ENCODE data around the gene ALG8.

DNA sequence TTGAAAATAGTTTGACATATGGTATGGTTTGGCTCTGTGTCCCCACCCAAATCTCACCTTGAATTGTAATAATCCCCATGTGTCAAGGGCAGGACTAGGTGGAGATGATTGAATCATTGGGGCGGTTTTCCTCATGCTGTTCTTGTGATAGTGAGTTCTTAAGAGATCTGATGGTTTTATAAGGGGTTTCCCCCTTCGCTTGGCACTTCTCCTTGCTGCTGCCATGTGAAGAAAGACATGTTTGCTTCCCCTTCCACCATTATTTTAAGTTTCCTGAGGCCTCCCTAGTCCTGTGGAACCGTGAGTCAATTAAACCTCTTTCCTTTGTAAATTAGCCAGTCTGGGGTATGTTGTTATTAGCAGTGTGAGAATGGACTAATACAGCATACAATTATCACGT, 41.3 kb upstream of the ALG8 start:
- TF ChIP-seq MXI1 (conservative IDR thresholded peaks at IDR 0.05; ENCODE audit: poor library complexity, severe bottlenecking), result no peak
- no peak for TF ChIP-seq EP300 (conservative IDR thresholded peaks at IDR 0.05; ENCODE audit: poor library complexity, severe bottlenecking)
- TF ChIP-seq, protein P1, sequence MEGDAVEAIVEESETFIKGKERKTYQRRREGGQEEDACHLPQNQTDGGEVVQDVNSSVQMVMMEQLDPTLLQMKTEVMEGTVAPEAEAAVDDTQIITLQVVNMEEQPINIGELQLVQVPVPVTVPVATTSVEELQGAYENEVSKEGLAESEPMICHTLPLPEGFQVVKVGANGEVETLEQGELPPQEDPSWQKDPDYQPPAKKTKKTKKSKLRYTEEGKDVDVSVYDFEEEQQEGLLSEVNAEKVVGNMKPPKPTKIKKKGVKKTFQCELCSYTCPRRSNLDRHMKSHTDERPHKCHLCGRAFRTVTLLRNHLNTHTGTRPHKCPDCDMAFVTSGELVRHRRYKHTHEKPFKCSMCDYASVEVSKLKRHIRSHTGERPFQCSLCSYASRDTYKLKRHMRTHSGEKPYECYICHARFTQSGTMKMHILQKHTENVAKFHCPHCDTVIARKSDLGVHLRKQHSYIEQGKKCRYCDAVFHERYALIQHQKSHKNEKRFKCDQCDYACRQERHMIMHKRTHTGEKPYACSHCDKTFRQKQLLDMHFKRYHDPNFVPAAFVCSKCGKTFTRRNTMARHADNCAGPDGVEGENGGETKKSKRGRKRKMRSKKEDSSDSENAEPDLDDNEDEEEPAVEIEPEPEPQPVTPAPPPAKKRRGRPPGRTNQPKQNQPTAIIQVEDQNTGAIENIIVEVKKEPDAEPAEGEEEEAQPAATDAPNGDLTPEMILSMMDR (IDR thresholded peaks at IDR 0.05; ENCODE audit: poor library complexity, severe bottlenecking), result no peak
- no peak for TF ChIP-seq TAF1 (IDR thresholded peaks at IDR 0.05; ENCODE audit: low read depth)
